HG02610 (cell line): ENCODE measurements around the gene CDC45.

Experiments
- ATAC-seq: cut with Tn5 transposase; IDR thresholded peaks from one replicate; pipeline ENCODE4 v1.9.1; 2021; ENCODE audit warnings: mild to moderate bottlenecking, moderate library complexity; ENCODE audit not compliant: unreplicated experiment

The CDC45 gene

GRCh38 chr22:19466848-19467752 lies 12.6 kb upstream of the CDC45 start:
- ATAC-seq = no peak

GRCh38 chr22:19467912-19468311 lies 11.8 kb upstream of the CDC45 start:
- ATAC-seq = no peak

- ATAC-seq = no peak
Observed at GRCh38 chr22:19469421-19469820, 10.3 kb upstream of the CDC45 start.

- ATAC-seq = no peak
Observed at GRCh38 chr22:19470010-19470409, 9.7 kb upstream of the CDC45 start.

- ATAC-seq = no peak
Observed at GRCh38 chr22:19471572-19471971, 8.1 kb upstream of the CDC45 start.

- no peak for ATAC-seq
Observed at GRCh38 chr22:19472233-19472632, 7.5 kb upstream of the CDC45 start.

GRCh38 chr22:19473578-19473977 lies 6.1 kb upstream of the CDC45 start:
- ATAC-seq = no peak

GRCh38 chr22:19476023-19476422 lies 3.7 kb upstream of the CDC45 start:
- ATAC-seq = no peak

GRCh38 chr22:19477321-19478044 lies 2.2 kb upstream of the CDC45 start:
- no peak for ATAC-seq

GRCh38 chr22:19478045-19478900 lies 1.4 kb upstream of the CDC45 start:
- no peak for ATAC-seq

GRCh38 chr22:19478901-19479354 lies 792 bp upstream of the CDC45 start, which contains the start of gene UFD1:
TSS of gene UFD1 (minus strand) at chr22:19479193. CDS start at chr22:19479085, 108 bp downstream.
- ATAC-seq = peak; percentile 48

- ATAC-seq = no peak
Observed at GRCh38 chr22:19480173-19480568, 451 bp downstream of the CDC45 start.

- ATAC-seq = no peak
Observed at GRCh38 chr22:19480789-19481188, 1.1 kb downstream of the CDC45 start.

GRCh38 chr22:19482297-19482696 lies 2.6 kb downstream of the CDC45 start:
- no peak for ATAC-seq

- no peak for ATAC-seq
Observed at GRCh38 chr22:19483481-19484244, 3.9 kb downstream of the CDC45 start.

GRCh38 chr22:19488285-19488684 lies 8.6 kb downstream of the CDC45 start:
- ATAC-seq = no peak

- ATAC-seq = no peak
Observed at GRCh38 chr22:19488884-19489843, 9.4 kb downstream of the CDC45 start.

GRCh38 chr22:19490628-19491230 lies 11.0 kb downstream of the CDC45 start:
- no peak for ATAC-seq
